ENCODE measurements around the gene PAK4. TPM values are rescaled to one million over a fixed set of nuclear protein-coding genes. Genes with fewer than 3 reads are reported as not detected.

PAK4 gene
- total RNA-seq, 1 donor from 2014 or later = 48.8 TPM

DNA sequence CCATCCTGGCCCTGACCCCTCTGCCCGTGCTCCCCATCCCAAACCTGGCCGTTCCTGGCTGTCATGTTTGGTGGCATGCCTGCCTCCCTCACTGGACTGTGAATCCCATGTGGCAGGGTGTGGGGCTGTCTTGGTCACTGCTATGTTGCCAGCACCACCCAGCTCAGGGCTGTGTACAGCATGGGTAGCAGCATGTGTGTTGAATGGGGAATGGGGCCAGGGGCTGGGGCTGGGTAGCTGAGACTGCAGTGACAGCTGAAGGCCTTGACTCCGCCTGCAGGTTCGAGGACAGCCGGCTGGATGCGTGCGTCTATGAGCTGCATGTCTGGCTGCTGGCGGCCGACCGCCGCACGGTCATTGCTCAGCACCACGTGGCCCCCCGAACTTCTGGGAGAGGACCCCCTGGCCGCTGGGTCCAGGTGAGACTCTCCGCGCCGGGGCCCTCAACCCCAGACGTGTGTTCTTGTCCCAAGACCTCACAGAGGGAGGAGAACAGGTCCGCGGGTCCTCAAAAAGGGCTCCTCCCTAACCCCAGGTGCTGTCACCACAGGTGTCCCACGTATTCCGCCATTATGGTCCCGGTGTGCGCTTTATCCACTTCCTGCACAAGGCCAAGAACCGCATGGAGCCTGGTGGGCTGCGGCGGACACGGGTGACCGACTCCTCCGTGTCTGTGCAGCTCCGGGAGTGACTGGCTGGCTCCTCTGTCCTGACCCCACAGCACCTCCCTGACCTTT lies 74.6 kb downstream of the PAK4 start:
- TF ChIP-seq, protein P1, sequence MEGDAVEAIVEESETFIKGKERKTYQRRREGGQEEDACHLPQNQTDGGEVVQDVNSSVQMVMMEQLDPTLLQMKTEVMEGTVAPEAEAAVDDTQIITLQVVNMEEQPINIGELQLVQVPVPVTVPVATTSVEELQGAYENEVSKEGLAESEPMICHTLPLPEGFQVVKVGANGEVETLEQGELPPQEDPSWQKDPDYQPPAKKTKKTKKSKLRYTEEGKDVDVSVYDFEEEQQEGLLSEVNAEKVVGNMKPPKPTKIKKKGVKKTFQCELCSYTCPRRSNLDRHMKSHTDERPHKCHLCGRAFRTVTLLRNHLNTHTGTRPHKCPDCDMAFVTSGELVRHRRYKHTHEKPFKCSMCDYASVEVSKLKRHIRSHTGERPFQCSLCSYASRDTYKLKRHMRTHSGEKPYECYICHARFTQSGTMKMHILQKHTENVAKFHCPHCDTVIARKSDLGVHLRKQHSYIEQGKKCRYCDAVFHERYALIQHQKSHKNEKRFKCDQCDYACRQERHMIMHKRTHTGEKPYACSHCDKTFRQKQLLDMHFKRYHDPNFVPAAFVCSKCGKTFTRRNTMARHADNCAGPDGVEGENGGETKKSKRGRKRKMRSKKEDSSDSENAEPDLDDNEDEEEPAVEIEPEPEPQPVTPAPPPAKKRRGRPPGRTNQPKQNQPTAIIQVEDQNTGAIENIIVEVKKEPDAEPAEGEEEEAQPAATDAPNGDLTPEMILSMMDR (IDR thresholded peaks at IDR 0.05; ENCODE audit: unreplicated experiment) = no peak
- Mint-ChIP-seq H3K4me3 (ENCODE audit: unreplicated experiment) (no peak overlapping the region), H3K36me3 (ENCODE audit: low read depth, unreplicated experiment) (peaks cover 6% of the 10 kb centered on the region), H3K4me1 (ENCODE audit: unreplicated experiment) (peaks cover 7% of the 10 kb centered on the region), H3K27me3 (ENCODE audit: unreplicated experiment) (peaks cover 30% of the 10 kb centered on the region), H3K9me3 (ENCODE audit: unreplicated experiment) (no peaks in the 10 kb centered on the region), H3K27ac (ENCODE audit: unreplicated experiment) (no peak overlapping the region)
- DNase-seq (ENCODE audit: low spot score) = no peak

DNA sequence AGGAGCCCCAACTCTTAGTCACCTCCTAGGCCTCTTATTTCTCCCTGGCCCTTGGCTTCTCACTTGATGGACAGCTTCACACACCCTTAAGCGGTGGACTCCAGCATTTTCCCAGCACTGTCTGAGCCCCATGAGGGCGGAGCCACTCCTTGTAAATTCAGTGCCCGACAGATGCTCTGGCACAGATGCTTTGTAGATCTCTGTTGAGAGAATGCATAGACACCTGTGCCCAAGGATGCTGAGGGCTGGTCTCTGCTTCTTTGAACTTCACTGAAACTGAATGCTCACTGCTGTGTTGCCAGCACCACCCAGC lies 75.2 kb downstream of the PAK4 start:
- H3K36me3 Mint-ChIP-seq (ENCODE audit: low read depth, unreplicated experiment) = peaks cover 6% of the 10 kb centered on the region
- H3K4me3 Mint-ChIP-seq (ENCODE audit: unreplicated experiment) = no peak overlapping the region
- no peak for DNase-seq (ENCODE audit: low spot score)
- peaks cover 30% of the 10 kb centered on the region for H3K27me3 Mint-ChIP-seq (ENCODE audit: unreplicated experiment)
- H3K9me3 Mint-ChIP-seq (ENCODE audit: unreplicated experiment) = no peaks in the 10 kb centered on the region
- H3K27ac Mint-ChIP-seq (ENCODE audit: unreplicated experiment) = no peak overlapping the region
- TF ChIP-seq, protein P1 (IDR thresholded peaks at IDR 0.05; ENCODE audit: unreplicated experiment) = no peak
- peaks cover 7% of the 10 kb centered on the region for H3K4me1 Mint-ChIP-seq (ENCODE audit: unreplicated experiment)

DNA sequence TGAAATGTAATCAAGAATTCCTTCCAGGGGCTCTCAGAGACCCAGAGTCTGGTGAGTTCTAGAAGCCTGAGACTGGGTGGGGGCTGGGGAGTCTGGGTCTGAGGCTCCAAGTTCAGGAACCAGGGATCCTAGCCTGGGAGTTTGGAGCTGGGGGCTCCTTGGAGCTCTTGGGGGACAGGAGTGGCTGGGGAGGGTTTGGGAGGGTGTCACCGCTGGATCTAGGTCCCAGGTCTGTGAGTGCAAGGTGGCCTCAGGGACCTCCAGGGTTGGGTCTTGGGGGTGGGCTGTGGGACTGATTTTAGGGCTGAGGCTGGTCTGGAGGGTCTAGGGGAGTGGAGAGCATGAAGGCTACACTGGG lies 77.4 kb downstream of the PAK4 start:
- H3K27ac Mint-ChIP-seq (ENCODE audit: unreplicated experiment) = no peak overlapping the region
- peaks cover 3% of the 10 kb centered on the region for H3K4me1 Mint-ChIP-seq (ENCODE audit: unreplicated experiment)
- no peaks in the 10 kb centered on the region for H3K36me3 Mint-ChIP-seq (ENCODE audit: low read depth, unreplicated experiment)
- H3K27me3 Mint-ChIP-seq (ENCODE audit: unreplicated experiment) = peaks cover 19% of the 10 kb centered on the region
- no peak overlapping the region for H3K4me3 Mint-ChIP-seq (ENCODE audit: unreplicated experiment)
- no peak for DNase-seq (ENCODE audit: low spot score)
- H3K9me3 Mint-ChIP-seq (ENCODE audit: unreplicated experiment) = no peaks in the 10 kb centered on the region
- TF ChIP-seq, protein P1 (IDR thresholded peaks at IDR 0.05; ENCODE audit: unreplicated experiment) = no peak

DNA sequence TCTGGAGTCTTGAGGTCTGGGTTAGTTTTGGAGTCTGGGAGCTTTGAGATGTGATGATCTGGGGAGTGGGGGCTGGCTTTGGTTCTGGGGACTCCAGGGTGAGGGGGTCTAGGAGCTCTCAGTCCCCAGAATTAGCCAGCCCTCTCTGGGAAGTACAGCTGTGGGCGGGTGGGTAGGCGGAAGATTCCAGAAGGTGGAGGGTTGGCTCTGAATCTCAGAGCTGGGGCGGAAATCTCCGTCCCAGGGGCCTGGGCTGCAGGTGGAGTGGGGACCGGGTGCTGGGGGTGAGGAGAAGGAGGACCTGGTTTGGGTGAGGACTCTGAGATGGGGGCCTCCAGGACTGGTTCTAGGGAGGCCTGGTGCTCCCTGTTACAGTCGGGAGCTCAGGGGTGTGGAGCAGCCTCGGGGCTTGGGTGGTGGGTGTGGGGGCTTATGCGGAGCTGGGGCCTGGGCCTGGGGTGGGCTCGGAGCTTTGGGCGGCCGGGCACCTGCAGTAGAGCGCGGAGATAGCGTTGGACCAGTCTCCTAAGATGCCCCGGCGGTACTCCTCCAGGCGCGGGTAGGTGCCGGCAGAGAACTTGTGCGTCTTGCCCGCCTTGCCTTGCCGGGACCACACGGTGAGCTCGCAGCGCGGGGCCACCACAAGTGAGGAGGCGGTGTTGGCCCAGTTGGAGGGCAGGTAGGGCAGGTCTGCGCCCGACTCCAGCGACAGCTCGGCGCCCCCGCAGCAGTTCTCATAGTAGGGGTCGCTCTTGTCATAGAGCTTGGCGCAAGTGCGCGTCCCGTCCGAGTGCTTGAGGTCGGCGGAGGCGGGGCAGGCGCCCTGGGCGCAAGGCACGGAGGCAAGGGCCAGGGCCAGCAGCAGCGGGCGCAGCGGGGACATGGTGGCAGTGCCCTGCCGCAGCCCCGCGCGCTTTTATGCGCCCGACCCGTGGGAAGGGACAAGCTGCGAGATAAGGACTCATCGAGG lies 78.1 kb downstream of the PAK4 start, which contains the start of gene SYCN:
SYCN (minus strand) TSS at position 892 of the 970 bp plus-strand sequence; CDS start at position 883, 9 bp downstream.
- DNase-seq (ENCODE audit: low spot score) = no peak
- no peak within 1 kb of the TSS for H3K4me3 Mint-ChIP-seq (ENCODE audit: unreplicated experiment)
- H3K9me3 Mint-ChIP-seq (ENCODE audit: unreplicated experiment) = no peaks in the 10 kb centered on the region
- H3K4me1 Mint-ChIP-seq (ENCODE audit: unreplicated experiment) = peaks cover 3% of the 10 kb centered on the region
- peaks cover 19% of the 10 kb centered on the region for H3K27me3 Mint-ChIP-seq (ENCODE audit: unreplicated experiment)
- H3K27ac Mint-ChIP-seq (ENCODE audit: unreplicated experiment) = no peak within 1 kb of the TSS
- no peaks in the 10 kb centered on the region for H3K36me3 Mint-ChIP-seq (ENCODE audit: low read depth, unreplicated experiment)
- TF ChIP-seq, protein P1 (IDR thresholded peaks at IDR 0.05; ENCODE audit: unreplicated experiment) = no peak

DNA sequence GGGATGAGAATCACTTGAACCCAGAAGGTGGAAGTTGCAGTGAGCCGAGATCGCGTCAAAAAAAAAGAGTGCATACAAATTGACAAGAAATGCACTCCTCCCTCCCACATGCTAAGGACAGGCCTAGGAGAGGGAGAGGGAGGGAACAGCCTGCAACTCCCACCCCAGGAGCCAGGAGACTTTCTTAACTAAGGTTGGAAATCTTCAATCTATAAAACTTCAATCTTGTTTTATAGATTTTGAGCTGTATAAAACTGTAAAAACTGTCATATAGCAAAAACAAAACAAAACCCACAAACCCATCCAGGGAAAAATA lies 79.8 kb downstream of the PAK4 start:
- TF ChIP-seq, protein P1 (IDR thresholded peaks at IDR 0.05; ENCODE audit: unreplicated experiment) = no peak
- H3K9me3 Mint-ChIP-seq (ENCODE audit: unreplicated experiment) = no peaks in the 10 kb centered on the region

More for the DNA sequence above, 79.8 kb downstream of the PAK4 start:
- no peak overlapping the region for H3K27ac Mint-ChIP-seq (ENCODE audit: unreplicated experiment)
- DNase-seq (ENCODE audit: low spot score) = no peak
- no peak overlapping the region for H3K4me3 Mint-ChIP-seq (ENCODE audit: unreplicated experiment)
- H3K36me3 Mint-ChIP-seq (ENCODE audit: low read depth, unreplicated experiment) = no peaks in the 10 kb centered on the region
- H3K27me3 Mint-ChIP-seq (ENCODE audit: unreplicated experiment) = peaks cover 19% of the 10 kb centered on the region
- peaks cover 3% of the 10 kb centered on the region for H3K4me1 Mint-ChIP-seq (ENCODE audit: unreplicated experiment)

Measured in endothelial cell (in vitro differentiated cells).